T-cell (primary cell): ENCODE measurements around the gene PODXL2. TPM values are rescaled to one million over a fixed set of nuclear protein-coding genes. Genes with fewer than 3 reads are reported as not detected.

Experiments used
- ATAC-seq, 4 experiments: fragments of 200-7000 bp in 3 of 4; fragments of 150-1000 bp in 1 of 4; cut with Tn5 transposase; replicated peaks in 1 of 4; 1 replicate in 3 of 4; 2 replicates in 1 of 4; pipeline ENCODE4 v1.10.0; 2021; ENCODE audit warnings: moderate library complexity in 3 of 4, mild to moderate bottlenecking in 2 of 4, moderate number of reproducible peaks in 1 of 4
- CTCF ChIA-PET, 2 donors: fragments of 300-600 bp; sonication (Branson Sonifier 250); formaldehyde crosslinking; loops; one replicate each; lab custom pipeline; 2022; ENCODE audit warnings: antibody characterized with exemption in 2 of 2; lab: Charles Lee
- POLR2A ChIA-PET, 2 donors: fragments of 300-600 bp; sonication (Branson Sonifier 250); formaldehyde crosslinking; loops; one replicate each; lab custom pipeline; 2022; ENCODE audit warnings: antibody characterized with exemption in 2 of 2; lab: Charles Lee
- DNase-seq, 35 experiments: peaks; one replicate each; pipeline versions ENCODE4 v3.0.0 to v3.0.0-alpha.2; 2013 to 2023
- H3K27ac ChIP-seq: one replicate; pipeline ENCODE4 v1.5.1; 2013; ENCODE audit warnings: low read length
- H3K27me3 ChIP-seq, 2 experiments: replicated peaks in 1 of 2; 1 replicate in 1 of 2; 2 replicates in 1 of 2; pipeline versions ENCODE4 v1.6.1 to v1.7.0; 2013; ENCODE audit warnings: low read length in 1 of 2, mixed read lengths in 1 of 2; ENCODE audit not compliant: control insufficient read depth in 2 of 2, insufficient read depth in 2 of 2; ENCODE audit errors: extremely low read depth in 1 of 2
- H3K36me3 ChIP-seq, 2 donors: 1 replicate in 1 of 2; 2 replicates in 1 of 2; pipeline versions ENCODE4 v1.6.1 to v1.7.0; 2013; ENCODE audit warnings: low read length in 1 of 2; ENCODE audit not compliant: control insufficient read depth in 2 of 2, insufficient read depth in 1 of 2; ENCODE audit errors: extremely low read depth in 1 of 2
- H3K4me1 ChIP-seq, 2 experiments: 1 replicate in 1 of 2; 2 replicates in 1 of 2; pipeline versions ENCODE4 v1.6.1 to v1.7.0; 2013; ENCODE audit warnings: low read length in 2 of 2, mixed read lengths in 1 of 2; ENCODE audit not compliant: insufficient read depth in 2 of 2, control insufficient read depth in 1 of 2; ENCODE audit errors: extremely low read depth in 1 of 2
- H3K4me3 ChIP-seq, 2 donors: 1 replicate in 1 of 2; 2 replicates in 1 of 2; pipeline versions ENCODE4 v1.5.1 to v1.7.0; 2013; ENCODE audit warnings: mild to moderate bottlenecking in 2 of 2, low read length in 1 of 2, moderate library complexity in 1 of 2; ENCODE audit not compliant: control insufficient read depth in 1 of 2; ENCODE audit errors: extremely low read depth in 1 of 2
- H3K9me3 ChIP-seq: 2 replicates; pipeline ENCODE4 v1.7.0; 2013
- H3K27ac Mint-ChIP-seq, 2 donors: one replicate each; pipeline ENCODE4 v1.8.0; 2020 to 2021; ENCODE audit warnings: mild to moderate bottlenecking in 2 of 2, mixed read lengths in 2 of 2
- H3K27me3 Mint-ChIP-seq, 2 donors: one replicate each; pipeline ENCODE4 v1.8.0; 2021 to 2022; ENCODE audit warnings: mixed read lengths in 2 of 2
- H3K36me3 Mint-ChIP-seq: one replicate; pipeline ENCODE4 v1.8.0; 2021; ENCODE audit warnings: mixed read lengths
- H3K4me1 Mint-ChIP-seq, 3 donors: one replicate each; pipeline ENCODE4 v1.8.0; 2020 to 2022; ENCODE audit warnings: mixed read lengths in 3 of 3, mild to moderate bottlenecking in 1 of 3
- H3K4me3 Mint-ChIP-seq, 3 donors: one replicate each; pipeline ENCODE4 v1.8.0; 2020 to 2022; ENCODE audit warnings: mild to moderate bottlenecking in 3 of 3, mixed read lengths in 3 of 3, moderate library complexity in 3 of 3
- H3K9me3 Mint-ChIP-seq, 3 donors: one replicate each; pipeline ENCODE4 v1.8.0; 2020 to 2022; ENCODE audit warnings: mixed read lengths in 3 of 3
- WGBS: methylation state at CpG from one replicate; pipeline ENCODE4 v1.1.5; 2013; ENCODE audit warnings: missing lambda C conversion rate; ENCODE audit not compliant: insufficient coverage; 5-methylcytosine and 5-hydroxymethylcytosine counted together
- total RNA-seq, 35 experiments: library from RNA in 6 of 35; stranded (reverse) in 6 of 35; fragments of 120-200 nt in 1 of 35; gene quantifications; one replicate each; pipeline versions ENCODE4 v1.2.1 to v1.2.4 and lab custom pipeline; 2013 to 2026

Gene PODXL2
- total RNA-seq, 5 donors from 2014 or later (not counting 1 experiment from before 2014, with no cell fraction given), result 2.0 to 4.7 (median 4.2) TPM

GRCh38 chr3:127692501-127693335 lies 63.7 kb downstream of the PODXL2 start:
- Histone ChIP-seq H3K4me1 (peaks cover 0 to 15% of the 10 kb centered on the region in 2 experiments), H3K4me3 (no peak overlapping the region), H3K27ac (no peak overlapping the region), H3K36me3 (no peaks in the 10 kb centered on the region), H3K27me3 (peaks cover 0 to 44% of the 10 kb centered on the region in 2 experiments), H3K9me3 (no peaks in the 10 kb centered on the region)
- Mint-ChIP-seq H3K9me3 (no peaks in the 10 kb centered on the region), H3K27ac (no peak overlapping the region), H3K4me1 (peaks cover 0 to 6% (median 0%) of the 10 kb centered on the region in 3 donors), H3K4me3 (no peak overlapping the region), H3K27me3 (no peaks in the 10 kb centered on the region), H3K36me3 (no peaks in the 10 kb centered on the region)
- POLR2A ChIA-PET, result no interaction called here
- whole genome bisulfite sequencing, result 79% methylated on average over 21 of the region's 21 CpGs
- CTCF ChIA-PET, result interaction anchor here in 1 of 2 donors (1.0 kb wide), 1 partner anchor 40 kb away, joined by 3 read pairs; no protein-coding TSS in a partner anchor
- DNase-seq (no peak), ATAC-seq (no peak)

- H3K27ac ChIP-seq, result no peak overlapping the region
- Mint-ChIP-seq H3K27ac (no peak overlapping the region), H3K27me3 (no peaks in the 10 kb centered on the region), H3K9me3 (no peaks in the 10 kb centered on the region), H3K36me3 (no peaks in the 10 kb centered on the region), H3K4me1 (peaks cover 0 to 6% (median 0%) of the 10 kb centered on the region in 3 donors), H3K4me3 (no peak overlapping the region)
- no peaks in the 10 kb centered on the region for H3K36me3 ChIP-seq
- CTCF ChIA-PET, result interaction anchor here in 1 of 2 donors (1.0 kb wide), 1 partner anchor 13 kb away, joined by 3 read pairs; no protein-coding TSS in a partner anchor
- peaks cover 0 to 43% of the 10 kb centered on the region in 2 experiments for H3K27me3 ChIP-seq
- ATAC-seq, result no peak
- H3K9me3 ChIP-seq, result no peaks in the 10 kb centered on the region
- H3K4me1 ChIP-seq, result peaks cover 0 to 16% of the 10 kb centered on the region in 2 experiments
- no peak for DNase-seq
- 72% methylated on average over 5 of the region's 7 CpGs for WGBS
- POLR2A ChIA-PET, result no interaction called here
- H3K4me3 ChIP-seq, result no peak overlapping the region
Observed at GRCh38 chr3:127693336-127693843, 64.4 kb downstream of the PODXL2 start.

- CTCF ChIA-PET, result interaction anchor here (0.5 to 1.8 kb wide), 8 partner anchors 11 to 1884 kb away, joined by 3 to 16 read pairs (median 5); no protein-coding TSS in a partner anchor
- H3K36me3 Mint-ChIP-seq, result no peaks in the 10 kb centered on the region
- ATAC-seq (peak; percentile 73 to 82 (median 78)), DNase-seq (peak in 31 of 35 experiments; percentile 21 to 63 (median 42))
- peaks cover 0 to 6% (median 0%) of the 10 kb centered on the region in 3 donors for H3K4me1 Mint-ChIP-seq
- WGBS, result 82% methylated on average over 14 of the region's 17 CpGs
- H3K9me3 Mint-ChIP-seq, result no peaks in the 10 kb centered on the region
- H3K4me3 Mint-ChIP-seq, result no peak overlapping the region
- H3K27ac ChIP-seq, result no peak overlapping the region
- H3K4me1 ChIP-seq, result peaks cover 0 to 16% of the 10 kb centered on the region in 2 experiments
- POLR2A ChIA-PET, result no interaction called here
- H3K9me3 ChIP-seq, result no peaks in the 10 kb centered on the region
- no peak overlapping the region for H3K27ac Mint-ChIP-seq
- peaks cover 0 to 32% of the 10 kb centered on the region in 2 experiments for H3K27me3 ChIP-seq
- no peak overlapping the region for H3K4me3 ChIP-seq
- H3K27me3 Mint-ChIP-seq, result no peaks in the 10 kb centered on the region
- no peaks in the 10 kb centered on the region for H3K36me3 ChIP-seq
Observed at GRCh38 chr3:127694467-127695215, 65.7 kb downstream of the PODXL2 start.

- H3K4me1 Mint-ChIP-seq, result peaks cover 0 to 6% (median 0%) of the 10 kb centered on the region in 3 donors
- ChIA-PET CTCF (no interaction called here), POLR2A (no interaction called here)
- H3K9me3 Mint-ChIP-seq, result no peaks in the 10 kb centered on the region
- H3K9me3 ChIP-seq, result no peaks in the 10 kb centered on the region
- peaks cover 0 to 28% of the 10 kb centered on the region in 2 experiments for H3K27me3 ChIP-seq
- H3K4me3 ChIP-seq, result no peak overlapping the region
- H3K27ac Mint-ChIP-seq, result no peak overlapping the region
- peaks cover 0 to 16% of the 10 kb centered on the region in 2 experiments for H3K4me1 ChIP-seq
- no peaks in the 10 kb centered on the region for H3K36me3 Mint-ChIP-seq
- ATAC-seq (peak; percentile 51 to 87 (median 65)), DNase-seq (peak in 29 of 35 experiments; percentile 13 to 70 (median 36))
- no peaks in the 10 kb centered on the region for H3K36me3 ChIP-seq
- H3K27me3 Mint-ChIP-seq, result peaks cover 0 to 4% of the 10 kb centered on the region in 2 donors
- no peak overlapping the region for H3K4me3 Mint-ChIP-seq
- no peak overlapping the region for H3K27ac ChIP-seq
- WGBS, result 68% methylated on average over 13 of the region's 16 CpGs
Observed at GRCh38 chr3:127697551-127698240, 68.7 kb downstream of the PODXL2 start.

GRCh38 chr3:127698286-127698685 lies 69.3 kb downstream of the PODXL2 start:
- ChIA-PET CTCF (no interaction called here), POLR2A (interaction anchor here in 1 of 2 donors (0.5 to 0.6 kb wide), 2 partner anchors 1386 to 1781 kb away, joined by 3 to 7 read pairs; no protein-coding TSS in a partner anchor)
- Mint-ChIP-seq H3K4me1 (peaks cover 0 to 6% (median 0%) of the 10 kb centered on the region in 3 donors), H3K36me3 (no peaks in the 10 kb centered on the region), H3K9me3 (no peaks in the 10 kb centered on the region), H3K27me3 (peaks cover 0 to 6% of the 10 kb centered on the region in 2 donors), H3K27ac (no peak overlapping the region), H3K4me3 (no peak overlapping the region)
- Histone ChIP-seq H3K27ac (no peak overlapping the region), H3K36me3 (no peaks in the 10 kb centered on the region), H3K9me3 (no peaks in the 10 kb centered on the region), H3K4me1 (peaks cover 0 to 16% of the 10 kb centered on the region in 2 experiments), H3K4me3 (no peak overlapping the region), H3K27me3 (peaks cover 0 to 28% of the 10 kb centered on the region in 2 experiments)
- DNase-seq (no peak), ATAC-seq (no peak)
- WGBS, result 95% methylated on average over 3 of the region's 3 CpGs
